ENCODE measurements around the gene ROBO4.

DNA sequence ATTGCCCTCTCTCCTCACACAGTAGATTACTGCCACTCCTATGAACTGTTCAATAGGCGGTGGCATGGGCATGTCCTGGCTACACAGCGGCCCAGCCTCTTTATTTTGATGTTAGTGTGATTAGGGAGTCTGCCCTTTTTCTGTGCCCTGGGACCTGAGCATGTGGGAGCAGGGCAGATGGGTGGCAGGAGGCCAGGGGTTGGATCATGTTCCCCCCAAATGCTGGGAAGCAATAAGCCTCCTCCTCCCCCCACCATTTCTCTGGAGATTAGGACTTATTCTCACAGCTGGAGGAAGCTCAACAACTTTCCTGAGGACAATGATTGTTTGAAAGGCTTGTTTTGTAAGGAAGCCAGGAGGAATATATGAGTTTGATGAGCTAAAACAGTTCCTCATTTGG lies 22.2 kb upstream of the ROBO4 start:
- TF ChIP-seq, protein P1, sequence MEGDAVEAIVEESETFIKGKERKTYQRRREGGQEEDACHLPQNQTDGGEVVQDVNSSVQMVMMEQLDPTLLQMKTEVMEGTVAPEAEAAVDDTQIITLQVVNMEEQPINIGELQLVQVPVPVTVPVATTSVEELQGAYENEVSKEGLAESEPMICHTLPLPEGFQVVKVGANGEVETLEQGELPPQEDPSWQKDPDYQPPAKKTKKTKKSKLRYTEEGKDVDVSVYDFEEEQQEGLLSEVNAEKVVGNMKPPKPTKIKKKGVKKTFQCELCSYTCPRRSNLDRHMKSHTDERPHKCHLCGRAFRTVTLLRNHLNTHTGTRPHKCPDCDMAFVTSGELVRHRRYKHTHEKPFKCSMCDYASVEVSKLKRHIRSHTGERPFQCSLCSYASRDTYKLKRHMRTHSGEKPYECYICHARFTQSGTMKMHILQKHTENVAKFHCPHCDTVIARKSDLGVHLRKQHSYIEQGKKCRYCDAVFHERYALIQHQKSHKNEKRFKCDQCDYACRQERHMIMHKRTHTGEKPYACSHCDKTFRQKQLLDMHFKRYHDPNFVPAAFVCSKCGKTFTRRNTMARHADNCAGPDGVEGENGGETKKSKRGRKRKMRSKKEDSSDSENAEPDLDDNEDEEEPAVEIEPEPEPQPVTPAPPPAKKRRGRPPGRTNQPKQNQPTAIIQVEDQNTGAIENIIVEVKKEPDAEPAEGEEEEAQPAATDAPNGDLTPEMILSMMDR (IDR thresholded peaks at IDR 0.05): no peak
- TF ChIP-seq POLR2A (IDR thresholded peaks at IDR 0.05) (no peak), EP300 (IDR thresholded peaks at IDR 0.05) (no peak), POLR2AphosphoS5 (IDR thresholded peaks at IDR 0.05) (no peak)

Measured in stomach (tissue), 4 donors.